Activated naive CD4-positive, alpha-beta T cell (primary cell): Measurements from ENCODE around the gene AUTS2.

ENCODE experiments used
- DNase-seq, 4 experiments: peaks; one replicate each; lab custom pipeline; 2025; lab: John Stamatoyannopoulos, UW

The AUTS2 gene

GRCh38 chr7:70556761-70557160 is 958.5 kb downstream of the AUTS2 start:
- no peak for DNase-seq

- DNase-seq, result no peak
These were observed 959.1 kb downstream of the AUTS2 start for GRCh38 chr7:70557338-70557737.

GRCh38 chr7:70559815-70560214 is 961.5 kb downstream of the AUTS2 start:
- DNase-seq, result no peak

- no peak for DNase-seq
These were observed 965.7 kb downstream of the AUTS2 start for GRCh38 chr7:70563960-70564359.

GRCh38 chr7:70565721-70566370 is 967.6 kb downstream of the AUTS2 start:
- no peak for DNase-seq

GRCh38 chr7:70566671-70567070 is 968.4 kb downstream of the AUTS2 start:
- DNase-seq, result no peak

- DNase-seq, result no peak
These were observed 970.5 kb downstream of the AUTS2 start for GRCh38 chr7:70568674-70569334.

GRCh38 chr7:70569335-70569819 is 971.1 kb downstream of the AUTS2 start:
- no peak for DNase-seq

GRCh38 chr7:70570029-70570428 is 971.8 kb downstream of the AUTS2 start:
- no peak for DNase-seq

- no peak for DNase-seq
These were observed 972.7 kb downstream of the AUTS2 start for GRCh38 chr7:70570961-70571360.

- no peak for DNase-seq
These were observed 973.2 kb downstream of the AUTS2 start for GRCh38 chr7:70571403-70571934.

- no peak for DNase-seq
These were observed 973.7 kb downstream of the AUTS2 start for GRCh38 chr7:70571961-70572360.

- no peak for DNase-seq
These were observed 974.3 kb downstream of the AUTS2 start for GRCh38 chr7:70572571-70572970.

GRCh38 chr7:70573071-70573661 is 974.9 kb downstream of the AUTS2 start:
- DNase-seq, result no peak

GRCh38 chr7:70573696-70574095 is 975.4 kb downstream of the AUTS2 start:
- no peak for DNase-seq

GRCh38 chr7:70574314-70574834 is 976.1 kb downstream of the AUTS2 start:
- no peak for DNase-seq

- no peak for DNase-seq
These were observed 976.9 kb downstream of the AUTS2 start for GRCh38 chr7:70574970-70575799.

GRCh38 chr7:70577078-70577477 is 978.8 kb downstream of the AUTS2 start:
- DNase-seq, result no peak

- no peak for DNase-seq
These were observed 979.9 kb downstream of the AUTS2 start for GRCh38 chr7:70578131-70578530.

- DNase-seq, result no peak
These were observed 981.3 kb downstream of the AUTS2 start for GRCh38 chr7:70579397-70580097.

GRCh38 chr7:70580161-70580560 is 981.9 kb downstream of the AUTS2 start:
- DNase-seq, result no peak
